Measurements from ENCODE around the gene ODAM. TPM values are rescaled to one million over a fixed set of nuclear protein-coding genes. Genes with fewer than 3 reads are reported as not detected.

ODAM gene, protein sequence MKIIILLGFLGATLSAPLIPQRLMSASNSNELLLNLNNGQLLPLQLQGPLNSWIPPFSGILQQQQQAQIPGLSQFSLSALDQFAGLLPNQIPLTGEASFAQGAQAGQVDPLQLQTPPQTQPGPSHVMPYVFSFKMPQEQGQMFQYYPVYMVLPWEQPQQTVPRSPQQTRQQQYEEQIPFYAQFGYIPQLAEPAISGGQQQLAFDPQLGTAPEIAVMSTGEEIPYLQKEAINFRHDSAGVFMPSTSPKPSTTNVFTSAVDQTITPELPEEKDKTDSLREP
- not detected in 2 replicates for total RNA-seq

DNA sequence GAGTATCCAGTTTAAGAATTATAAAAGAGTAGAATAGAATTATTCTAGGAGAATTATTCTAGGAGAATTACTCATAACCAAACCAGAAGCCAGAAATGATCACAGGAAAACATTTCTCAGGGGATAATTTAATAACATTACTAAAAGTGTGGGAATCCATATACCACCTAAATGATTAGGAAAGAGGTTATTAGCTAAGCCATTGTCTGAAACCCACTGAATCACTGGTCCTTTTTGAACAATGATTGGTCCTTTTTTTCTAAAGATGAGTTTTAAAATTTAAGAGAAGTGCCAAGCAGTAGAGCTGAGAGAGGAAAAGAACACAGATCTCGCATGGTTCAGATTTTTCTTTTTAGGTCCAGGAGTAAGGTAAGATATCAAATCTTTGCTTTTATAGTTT is at the start of gene ODAM:
Gene ODAM (plus strand): TSS at position 301 of the 400 bp plus-strand sequence. CDS start 819 bp downstream, outside the sequence.
- Histone ChIP-seq H3K36me3 (ENCODE audit: control insufficient read depth, insufficient read depth, low read length) (no peaks in the 10 kb centered on the region), H3K27me3 (ENCODE audit: control insufficient read depth, insufficient read depth, low read length) (no peaks in the 10 kb centered on the region), H3K4me3 (ENCODE audit: low read depth, low read length) (no peak within 1 kb of the TSS)
- TF ChIP-seq CTCF (IDR thresholded peaks at IDR 0.05; ENCODE audit: insufficient read depth, low read length, poor library complexity, severe bottlenecking), result no peak
- DNase-seq (ENCODE audit: low read depth), result no peak

DNA sequence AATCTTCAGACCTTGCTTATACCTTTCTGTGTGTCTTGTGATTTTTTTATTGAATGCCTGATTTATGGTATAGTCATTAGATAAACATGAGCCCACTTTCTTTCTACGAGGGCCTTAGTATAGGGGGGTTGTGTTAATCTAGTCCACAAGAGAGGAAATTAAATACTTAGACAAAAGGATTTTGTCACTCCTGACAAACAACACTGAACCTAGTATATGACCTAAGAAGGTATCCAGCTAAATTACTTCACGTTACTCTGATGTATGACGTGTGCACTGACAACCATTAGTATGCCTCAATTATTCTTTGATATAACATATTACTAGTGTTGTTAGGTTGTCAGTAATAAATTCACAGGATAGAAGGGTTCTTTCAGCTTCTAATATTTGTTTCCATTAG is 44.3 kb upstream of the ODAM start:
- TF ChIP-seq CTCF (IDR thresholded peaks at IDR 0.05; ENCODE audit: insufficient read depth, low read length, poor library complexity, severe bottlenecking), result no peak
- DNase-seq (ENCODE audit: low read depth), result no peak
- H3K4me3 ChIP-seq (ENCODE audit: low read depth, low read length), result no peak overlapping the region
- H3K36me3 ChIP-seq (ENCODE audit: control insufficient read depth, insufficient read depth, low read length), result no peaks in the 10 kb centered on the region
- H3K27me3 ChIP-seq (ENCODE audit: control insufficient read depth, insufficient read depth, low read length), result no peaks in the 10 kb centered on the region

DNA sequence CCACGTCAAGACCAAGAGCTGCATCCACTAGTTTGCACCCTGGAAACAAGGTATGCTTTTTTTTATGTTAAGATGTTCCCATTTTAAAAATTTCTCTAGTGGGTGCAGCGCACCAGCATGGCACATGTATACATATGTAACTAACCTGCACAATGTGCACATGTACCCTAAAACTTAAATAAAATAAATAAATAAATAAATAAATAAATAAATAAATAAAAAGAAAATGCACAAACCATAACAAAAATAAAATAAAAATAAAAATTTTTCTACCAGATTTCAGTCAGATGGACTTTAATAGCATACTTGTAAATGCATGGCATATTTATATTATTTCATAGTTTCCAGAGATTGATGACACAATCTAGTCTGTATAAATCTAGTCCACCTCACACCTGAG is 43.4 kb upstream of the ODAM start:
- Histone ChIP-seq H3K36me3 (ENCODE audit: control insufficient read depth, insufficient read depth, low read length) (no peaks in the 10 kb centered on the region), H3K4me3 (ENCODE audit: low read depth, low read length) (no peak overlapping the region), H3K27me3 (ENCODE audit: control insufficient read depth, insufficient read depth, low read length) (no peaks in the 10 kb centered on the region)
- TF ChIP-seq CTCF (IDR thresholded peaks at IDR 0.05; ENCODE audit: insufficient read depth, low read length, poor library complexity, severe bottlenecking), result no peak
- no peak for DNase-seq (ENCODE audit: low read depth)

DNA sequence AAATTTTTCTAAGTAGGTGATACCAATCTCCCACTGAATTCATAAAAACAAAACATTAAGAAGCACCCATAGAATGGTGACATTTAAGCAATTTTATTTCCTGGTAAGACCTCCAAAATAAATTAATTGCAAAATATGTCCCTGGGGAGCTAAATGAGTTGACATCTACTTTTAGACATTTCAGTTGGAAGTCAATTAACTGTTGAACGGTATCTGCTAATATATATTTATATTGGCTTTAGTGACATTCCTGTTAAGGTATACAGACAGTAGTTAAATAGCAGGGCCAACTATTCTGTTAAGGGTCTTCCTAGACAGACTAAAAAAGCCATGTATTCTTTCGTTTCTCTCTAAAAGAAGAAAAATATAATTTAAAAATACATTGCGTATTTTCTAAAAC is 41.6 kb upstream of the ODAM start, which contains the start of gene PRR27:
Gene PRR27 (plus strand): TSS at position 301 of the 400 bp plus-strand sequence. CDS start 139 bp downstream, outside the sequence.
- Histone ChIP-seq H3K27me3 (ENCODE audit: control insufficient read depth, insufficient read depth, low read length) (no peaks in the 10 kb centered on the region), H3K36me3 (ENCODE audit: control insufficient read depth, insufficient read depth, low read length) (no peaks in the 10 kb centered on the region), H3K4me3 (ENCODE audit: low read depth, low read length) (no peak within 1 kb of the TSS)
- no peak for DNase-seq (ENCODE audit: low read depth)
- no peak for TF ChIP-seq CTCF (IDR thresholded peaks at IDR 0.05; ENCODE audit: insufficient read depth, low read length, poor library complexity, severe bottlenecking)

DNA sequence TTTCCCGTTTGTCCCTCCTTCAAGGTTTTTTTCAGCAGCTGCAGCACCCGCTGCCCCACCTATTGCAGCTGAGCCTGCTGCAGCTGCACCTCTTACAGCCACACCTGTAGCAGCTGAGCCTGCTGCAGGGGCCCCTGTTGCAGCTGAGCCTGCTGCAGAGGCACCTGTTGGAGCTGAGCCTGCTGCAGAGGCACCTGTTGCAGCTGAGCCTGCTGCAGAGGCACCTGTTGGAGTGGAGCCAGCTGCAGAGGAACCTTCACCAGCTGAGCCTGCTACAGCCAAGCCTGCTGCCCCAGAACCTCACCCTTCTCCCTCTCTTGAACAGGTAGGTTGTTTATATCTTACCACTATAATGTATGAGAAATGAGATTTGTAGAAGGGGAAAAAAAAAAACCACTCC is 36.9 kb upstream of the ODAM start:
- no peaks in the 10 kb centered on the region for H3K36me3 ChIP-seq (ENCODE audit: control insufficient read depth, insufficient read depth, low read length)
- H3K4me3 ChIP-seq (ENCODE audit: low read depth, low read length), result no peak overlapping the region
- DNase-seq (ENCODE audit: low read depth), result no peak
- no peak for TF ChIP-seq CTCF (IDR thresholded peaks at IDR 0.05; ENCODE audit: insufficient read depth, low read length, poor library complexity, severe bottlenecking)
- H3K27me3 ChIP-seq (ENCODE audit: control insufficient read depth, insufficient read depth, low read length), result no peaks in the 10 kb centered on the region

GRCh38 chr4:70177090-70177489 is 18.4 kb upstream of the ODAM start:
- no peaks in the 10 kb centered on the region for H3K27me3 ChIP-seq (ENCODE audit: control insufficient read depth, insufficient read depth, low read length)
- no peak for DNase-seq (ENCODE audit: low read depth)
- H3K4me3 ChIP-seq (ENCODE audit: low read depth, low read length), result no peak overlapping the region
- no peak for TF ChIP-seq CTCF (IDR thresholded peaks at IDR 0.05; ENCODE audit: insufficient read depth, low read length, poor library complexity, severe bottlenecking)
- H3K36me3 ChIP-seq (ENCODE audit: control insufficient read depth, insufficient read depth, low read length), result no peaks in the 10 kb centered on the region
